GM12878 (cell line): ENCODE data around the gene FN3K. TPM values are rescaled to one million over a fixed set of nuclear protein-coding genes. Genes with fewer than 3 reads are reported as not detected.

Experiments used
- ATAC-seq: fragments of 200-7000 bp; cut with Tn5 transposase; 3 replicates; pipeline ENCODE4 v1.9.1; 2020; ENCODE audit warnings: mild to moderate bottlenecking, moderate library complexity
- BruUV-seq: library from RNA; stranded (reverse); fragments of 400-500 nt; replicated peaks from 2 replicates; lab custom pipeline; 2021; lab: Mats Ljungman, UMichigan
- CTCF ChIA-PET: fragments of 300-600 bp; sonication (Branson Sonifier 250); formaldehyde crosslinking; extraction: SDS; loops from one replicate; lab custom pipeline; 2021; ENCODE audit warnings: inconsistent platforms; lab: Yijun Ruan, JAX
- POLR2A ChIA-PET: fragments of 350-600 bp; formaldehyde crosslinking; extraction: SDS; loops from one replicate; lab custom pipeline; 2021; ENCODE audit warnings: inconsistent platforms; lab: Charles Lee
- RAD21 ChIA-PET: fragments of 300-600 bp; sonication (Branson Sonifier 250); formaldehyde crosslinking; loops from one replicate; lab custom pipeline; 2023; ENCODE audit warnings: antibody characterized with exemption; ENCODE audit not compliant: unreplicated experiment; lab: Charles Lee
- SMC1A ChIA-PET: fragments of 300-600 bp; sonication (Branson Sonifier 250); formaldehyde crosslinking; loops from one replicate; lab custom pipeline; 2023; ENCODE audit not compliant: unreplicated experiment, uncharacterized antibody; lab: Charles Lee
- DNase-seq: peaks from one replicate; pipeline ENCODE4 v3.0.0-alpha.2; 2011; ENCODE audit warnings: low read depth, low spot score
- FAIRE-seq: peaks from 3 replicates; lab custom pipeline; 2011; peaks lifted over from hg19 to GRCh38; lab: Jason Lieb, UNC
- H2AFZ ChIP-seq: 2 replicates; pipeline ENCODE4 v1.6.0; 2011; ENCODE audit warnings: low read depth, low read length, control low read depth; ENCODE audit not compliant: control insufficient read depth
- H3K27ac ChIP-seq: 2 replicates; pipeline ENCODE4 v1.5.1; 2011; ENCODE audit warnings: control low read depth; ENCODE audit not compliant: control insufficient read depth, insufficient read depth
- H3K27me3 ChIP-seq, 2 experiments: replicated peaks in 1 of 2; 2 replicates each; pipeline versions ENCODE4 v1.6.0 to v1.6.1; 2011; ENCODE audit warnings: low read length in 1 of 2; ENCODE audit not compliant: control insufficient read depth in 2 of 2, insufficient read depth in 2 of 2
- H3K36me3 ChIP-seq, 2 experiments: 2 replicates each; pipeline ENCODE4 v1.5.1; 2011; ENCODE audit warnings: low read length in 1 of 2; ENCODE audit not compliant: control insufficient read depth in 2 of 2, insufficient read depth in 2 of 2
- H3K4me1 ChIP-seq: 2 replicates; pipeline ENCODE4 v1.6.1; 2011; ENCODE audit warnings: mild to moderate bottlenecking, low read length, moderate library complexity, mixed read lengths; ENCODE audit not compliant: control insufficient read depth, insufficient read depth
- H3K4me2 ChIP-seq: 2 replicates; pipeline ENCODE4 v1.6.0; 2011; ENCODE audit warnings: control low read depth; ENCODE audit not compliant: control insufficient read depth, insufficient read depth
- H3K4me3 ChIP-seq: fragments of 200-600 bp; sonication (generic); 2 replicates; pipeline ENCODE4 v1.5.1; 2016
- H3K79me2 ChIP-seq: 2 replicates; pipeline ENCODE4 v1.6.0; 2011; ENCODE audit warnings: low read length; ENCODE audit not compliant: control insufficient read depth, insufficient read depth
- H3K9ac ChIP-seq: 2 replicates; pipeline ENCODE4 v1.8.0; 2011; ENCODE audit warnings: low read length, control low read depth, mixed read lengths; ENCODE audit not compliant: control insufficient read depth, insufficient read depth
- H3K9me3 ChIP-seq: replicated peaks from 3 replicates; pipeline ENCODE4 v1.5.1; 2011; ENCODE audit warnings: mild to moderate bottlenecking, low read length; ENCODE audit not compliant: control insufficient read depth, insufficient read depth
- H4K20me1 ChIP-seq: 2 replicates; pipeline ENCODE4 v1.6.0; 2011; ENCODE audit not compliant: control insufficient read depth, insufficient read depth
- BMI1 ChIP-seq: fragments of 450-650 bp; IDR thresholded peaks from 2 replicates; pipeline ENCODE4 v1.6.1; 2016; ENCODE audit warnings: mild to moderate bottlenecking, moderate library complexity, borderline replicate concordance
- FOS ChIP-seq: IDR thresholded peaks from 3 replicates; pipeline ENCODE4 v1.6.1; 2011; ENCODE audit warnings: borderline replicate concordance; ENCODE audit not compliant: insufficient read length; ENCODE audit errors: extremely low read depth
- HDAC2 ChIP-seq: fragments of 200-600 bp; sonication (generic); IDR thresholded peaks from 2 replicates; pipeline ENCODE4 v1.6.1; 2017
- ZZZ3 ChIP-seq: IDR thresholded peaks from 2 replicates; pipeline ENCODE4 v1.6.1; 2011; ENCODE audit warnings: low read depth; ENCODE audit not compliant: control insufficient read depth, insufficient read length
- WGBS: methylation state at CpG from one replicate; pipeline ENCODE4 v1.1.6; 2016; ENCODE audit warnings: low lambda C conversion rate; ENCODE audit not compliant: insufficient replicate concordance, insufficient coverage; ENCODE audit errors: missing lambda C conversion rate; 5-methylcytosine and 5-hydroxymethylcytosine counted together
- in situ Hi-C: fragments of 300-500 bp; cut with MboI; formaldehyde crosslinking; loops from 9 replicates; pipeline ENCODE4 v1.14.3; 2018; ENCODE audit warnings: mixed read lengths
- intact Hi-C: fragments of 100-400 bp; cut with micrococcal nuclease; formaldehyde crosslinking; loops from one replicate; pipeline ENCODE4 v1.14.2; 2022; ENCODE audit not compliant: unreplicated experiment
- polyA plus RNA-seq, 11 experiments: library from polyadenylated mRNA; depleted of rRNA in 4 of 11; unstranded in 6 of 11; stranded (reverse) in 5 of 11; fragments of >200 nt; fragmentation: Nextera tagmentation in 4 of 11; fragmentation: Illumina TruSeq in 1 of 11; extraction: Ambion mirVana in 4 of 11; extraction: Trizol in 1 of 11; gene quantifications; 1 replicate in 1 of 11; 2 replicates in 10 of 11; pipeline versions ENCODE4 v1.2.1 to v1.2.3, GENCODE V29; 2011 to 2016; ENCODE audit warnings: inconsistent platforms in 2 of 11, missing spikeins in 2 of 11, low read depth in 1 of 11
- total RNA-seq, 4 experiments: library from RNA; depleted of rRNA in 3 of 4; stranded (reverse); fragments of >200 nt in 3 of 4; fragmentation: Illumina TruSeq in 1 of 4; extraction: Trizol in 1 of 4; gene quantifications; 2 replicates each; pipeline versions ENCODE4 v1.2.1 to v1.2.3, GENCODE V29; 2013 to 2021

The FN3K gene
- total and polyA plus RNA-seq, 10 of the 15 experiments (the other 5 are each of a cell fraction or from before 2014, with no cell fraction given) = 0.08 to 0.51 (median 0.17) TPM; not detected in 7

DNA sequence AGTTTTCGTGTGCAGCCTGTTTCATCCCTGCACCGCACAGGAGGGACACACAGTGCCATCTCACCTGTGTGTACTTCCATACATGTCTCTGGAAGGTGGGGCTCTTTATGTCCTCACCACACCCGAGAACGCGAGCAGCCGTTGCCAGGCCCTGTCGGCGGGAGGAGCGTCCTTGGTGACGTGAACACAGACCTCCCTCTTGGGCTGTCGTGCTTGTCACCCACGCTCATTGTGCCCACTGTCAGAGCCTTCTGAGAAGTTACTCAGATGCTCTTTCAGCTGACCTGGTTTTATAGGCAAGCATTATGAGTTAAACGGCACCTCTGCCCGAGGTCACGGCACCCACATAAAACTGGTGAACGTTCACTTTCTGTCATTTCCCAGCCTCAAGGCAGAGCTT lies 64.2 kb downstream of the FN3K start:
- Histone ChIP-seq H3K4me1 (no peaks in the 10 kb centered on the region), H3K4me3 (no peak overlapping the region), H3K36me3 (peaks cover 0 to 18% of the 10 kb centered on the region in 2 experiments; a peak in 2 of 4 replicates), H3K27ac (no peak overlapping the region), H2AFZ (no peak overlapping the region), H3K27me3 (no peaks in the 10 kb centered on the region), H3K9ac (no peak overlapping the region), H3K79me2 (no peaks in the 10 kb centered on the region), H3K9me3 (no peaks in the 10 kb centered on the region; the same call in 2 of the 3 replicates), H3K4me2 (no peak overlapping the region), H4K20me1 (no peaks in the 10 kb centered on the region)
- ChIA-PET RAD21 (no interaction called here), POLR2A (no interaction called here), SMC1A (no interaction called here), CTCF (no interaction called here)
- FAIRE-seq = no peak
- DNase-seq = no peak
- intact Hi-C loops = no loop called here
- no peak for TF ChIP-seq BMI1
- no peak for TF ChIP-seq HDAC2
- no peak for TF ChIP-seq FOS
- TF ChIP-seq ZZZ3 = no peak
- BruUV-seq = no TSS peak
- ATAC-seq = no peak
- in situ Hi-C loops = no loop called here
- WGBS = 93% methylated on average over 16 of the region's 16 CpGs

Other genes with a start within 250 kb of the FN3K start
- gene FOXK2, start 215.9 kb upstream of the FN3K start, total RNA-seq (2014; rRNA removed) = 32.2 and 35.9 TPM in 2 replicates
- gene FOXK2, start 215.9 kb upstream of the FN3K start, total RNA-seq (2014; rRNA removed; fragmentation: Illumina TruSeq; extraction: Trizol) = 32.3 and 32.9 TPM in 2 replicates
- gene FOXK2, start 215.9 kb upstream of the FN3K start, total RNA-seq (2021) = 56.8 and 58.3 TPM in 2 replicates
- gene FOXK2, start 215.9 kb upstream of the FN3K start, polyA plus RNA-seq (2011; rRNA removed) = 26.8 and 36.6 TPM in 2 replicates
- gene FOXK2, start 215.9 kb upstream of the FN3K start, polyA plus RNA-seq (2014; fragmentation: Illumina TruSeq; extraction: Trizol) = 23.0 and 39.7 TPM in 2 replicates
- gene FOXK2, start 215.9 kb upstream of the FN3K start, polyA plus RNA-seq (2014; fragmentation: Nextera tagmentation; extraction: Ambion mirVana) = 1 to 10 TPM; 2.4 to 3.8 TPM
- 38.3 and 42.3 TPM in 2 replicates for gene FOXK2, start 215.9 kb upstream of the FN3K start, polyA plus RNA-seq (2014; rRNA removed)
- 1 to 10 TPM; 2.7 to 5.6 TPM for gene FOXK2, start 215.9 kb upstream of the FN3K start, polyA plus RNA-seq (2016; fragmentation: Nextera tagmentation; extraction: Ambion mirVana)
- 27.6 and 35.7 TPM in 2 replicates for gene WDR45B, start 87.2 kb upstream of the FN3K start, total RNA-seq (2014; rRNA removed)
- 20.1 and 22.7 TPM in 2 replicates for gene WDR45B, start 87.2 kb upstream of the FN3K start, total RNA-seq (2014; rRNA removed; fragmentation: Illumina TruSeq; extraction: Trizol)
- 26.5 and 26.7 TPM in 2 replicates for gene WDR45B, start 87.2 kb upstream of the FN3K start, total RNA-seq (2021)
- 66.9 and 73.7 TPM in 2 replicates for gene WDR45B, start 87.2 kb upstream of the FN3K start, polyA plus RNA-seq (2011; rRNA removed)
- gene WDR45B, start 87.2 kb upstream of the FN3K start, polyA plus RNA-seq (2014; fragmentation: Illumina TruSeq; extraction: Trizol) = 20.7 and 24.4 TPM in 2 replicates
- 1 to 10 TPM; 1.0 to 2.5 TPM for gene WDR45B, start 87.2 kb upstream of the FN3K start, polyA plus RNA-seq (2014; fragmentation: Nextera tagmentation; extraction: Ambion mirVana)
- 34.4 and 37.1 TPM in 2 replicates for gene WDR45B, start 87.2 kb upstream of the FN3K start, polyA plus RNA-seq (2014; rRNA removed)
- gene WDR45B, start 87.2 kb upstream of the FN3K start, polyA plus RNA-seq (2016; fragmentation: Nextera tagmentation; extraction: Ambion mirVana) = 10 to 100 TPM; 26.7 to 31.2 TPM
- 0.65 and 2.3 TPM in 2 replicates for gene RAB40B, start 36.9 kb upstream of the FN3K start, total RNA-seq (2014; rRNA removed)
- 0.36 and 0.41 TPM in 2 replicates for gene RAB40B, start 36.9 kb upstream of the FN3K start, total RNA-seq (2014; rRNA removed; fragmentation: Illumina TruSeq; extraction: Trizol)
- 1.6 and 1.9 TPM in 2 replicates for gene RAB40B, start 36.9 kb upstream of the FN3K start, total RNA-seq (2021)
- gene RAB40B, start 36.9 kb upstream of the FN3K start, polyA plus RNA-seq (2011; rRNA removed) = 0.98 and 1.2 TPM in 2 replicates
- gene RAB40B, start 36.9 kb upstream of the FN3K start, polyA plus RNA-seq (2014; fragmentation: Illumina TruSeq; extraction: Trizol) = 0.11 and 0.94 TPM in 2 replicates
- gene RAB40B, start 36.9 kb upstream of the FN3K start, polyA plus RNA-seq (2014; fragmentation: Nextera tagmentation; extraction: Ambion mirVana) = under 1 TPM; 0.06 to 0.42 TPM
- gene RAB40B, start 36.9 kb upstream of the FN3K start, polyA plus RNA-seq (2014; rRNA removed) = 2.4 and 3.2 TPM in 2 replicates
- 1 to 10 TPM; 2.4 to 2.8 TPM for gene RAB40B, start 36.9 kb upstream of the FN3K start, polyA plus RNA-seq (2016; fragmentation: Nextera tagmentation; extraction: Ambion mirVana)
- gene FN3KRP, start 18.9 kb upstream of the FN3K start, total RNA-seq (2014; rRNA removed) = 23.3 and 23.8 TPM in 2 replicates
- 21.5 and 22.6 TPM in 2 replicates for gene FN3KRP, start 18.9 kb upstream of the FN3K start, total RNA-seq (2014; rRNA removed; fragmentation: Illumina TruSeq; extraction: Trizol)
- gene FN3KRP, start 18.9 kb upstream of the FN3K start, total RNA-seq (2021) = 29.5 and 30.9 TPM in 2 replicates
- gene FN3KRP, start 18.9 kb upstream of the FN3K start, polyA plus RNA-seq (2011; rRNA removed) = 15.9 and 24.8 TPM in 2 replicates
- gene FN3KRP, start 18.9 kb upstream of the FN3K start, polyA plus RNA-seq (2014; fragmentation: Illumina TruSeq; extraction: Trizol) = 27.2 and 29.2 TPM in 2 replicates
- gene FN3KRP, start 18.9 kb upstream of the FN3K start, polyA plus RNA-seq (2014; fragmentation: Nextera tagmentation; extraction: Ambion mirVana) = 1 to 10 TPM; 1.8 to 6.3 TPM
- 27.3 and 28.1 TPM in 2 replicates for gene FN3KRP, start 18.9 kb upstream of the FN3K start, polyA plus RNA-seq (2014; rRNA removed)
- 10 to 100 TPM; 47.5 to 50.5 TPM for gene FN3KRP, start 18.9 kb upstream of the FN3K start, polyA plus RNA-seq (2016; fragmentation: Nextera tagmentation; extraction: Ambion mirVana)
- 54.4 and 58.2 TPM in 2 replicates for gene TBCD, start 16.4 kb downstream of the FN3K start, total RNA-seq (2014; rRNA removed)
- 27.2 and 38.6 TPM in 2 replicates for gene TBCD, start 16.4 kb downstream of the FN3K start, total RNA-seq (2014; rRNA removed; fragmentation: Illumina TruSeq; extraction: Trizol)
- 96.3 and 114 TPM in 2 replicates for gene TBCD, start 16.4 kb downstream of the FN3K start, total RNA-seq (2021)
- gene TBCD, start 16.4 kb downstream of the FN3K start, polyA plus RNA-seq (2011; rRNA removed) = 36.7 and 61.0 TPM in 2 replicates
- gene TBCD, start 16.4 kb downstream of the FN3K start, polyA plus RNA-seq (2014; fragmentation: Illumina TruSeq; extraction: Trizol) = 12.2 and 35.6 TPM in 2 replicates
- gene TBCD, start 16.4 kb downstream of the FN3K start, polyA plus RNA-seq (2014; fragmentation: Nextera tagmentation; extraction: Ambion mirVana) = 10 to 100 TPM; 10.3 to 19.3 TPM
- 46.6 and 66.7 TPM in 2 replicates for gene TBCD, start 16.4 kb downstream of the FN3K start, polyA plus RNA-seq (2014; rRNA removed)
- gene TBCD, start 16.4 kb downstream of the FN3K start, polyA plus RNA-seq (2016; fragmentation: Nextera tagmentation; extraction: Ambion mirVana) = 10 to 100 TPM; 72.9 to 83.5 TPM
- gene ZNF750, start 104.4 kb downstream of the FN3K start, total RNA-seq (2014; rRNA removed) = not detected in 2 replicates
- not detected in 2 replicates for gene ZNF750, start 104.4 kb downstream of the FN3K start, total RNA-seq (2014; rRNA removed; fragmentation: Illumina TruSeq; extraction: Trizol)
- not detected in 2 replicates for gene ZNF750, start 104.4 kb downstream of the FN3K start, total RNA-seq (2021)
- gene ZNF750, start 104.4 kb downstream of the FN3K start, polyA plus RNA-seq (2011; rRNA removed) = not detected in 2 replicates
- gene ZNF750, start 104.4 kb downstream of the FN3K start, polyA plus RNA-seq (2014; fragmentation: Illumina TruSeq; extraction: Trizol) = not detected in 2 replicates
- gene ZNF750, start 104.4 kb downstream of the FN3K start, polyA plus RNA-seq (2014; fragmentation: Nextera tagmentation; extraction: Ambion mirVana) = not detected
- gene ZNF750, start 104.4 kb downstream of the FN3K start, polyA plus RNA-seq (2014; rRNA removed) = not detected in 2 replicates
- gene ZNF750, start 104.4 kb downstream of the FN3K start, polyA plus RNA-seq (2016; fragmentation: Nextera tagmentation; extraction: Ambion mirVana) = under 1 TPM in 1 of 2 experiments, not detected in 1; 0.06 TPM